PC-3 (cell line): ENCODE results near the gene ACSL4. TPM values are rescaled to one million over a fixed set of nuclear protein-coding genes. Genes with fewer than 3 reads are reported as not detected.

ENCODE experiments used
- ATAC-seq: fragments of 200-7000 bp; cut with Tn5 transposase; 2 replicates; pipeline ENCODE4 v1.9.1; 2020; ENCODE audit warnings: mild to moderate bottlenecking, moderate library complexity
- BruUV-seq: library from RNA; stranded (reverse); fragments of 400-500 nt; replicated peaks from 2 replicates; lab custom pipeline; 2021; lab: Mats Ljungman, UMichigan
- CTCF ChIA-PET: fragments of 300-600 bp; sonication (Branson Sonifier 250); formaldehyde crosslinking; loops from one replicate; lab custom pipeline; 2022; ENCODE audit warnings: antibody characterized with exemption; lab: Charles Lee
- POLR2A ChIA-PET: fragments of 300-600 bp; sonication (Branson Sonifier 250); formaldehyde crosslinking; loops from one replicate; lab custom pipeline; 2022; ENCODE audit warnings: antibody characterized with exemption; ENCODE audit not compliant: unreplicated experiment; lab: Charles Lee
- DNase-seq: peaks from one replicate; pipeline ENCODE4 v3.0.0-alpha.2; 2015
- H2AFZ ChIP-seq: fragments of 300-600 bp; sonication (generic); 2 replicates; pipeline ENCODE4 v1.6.0; 2016; ENCODE audit warnings: antibody characterized with exemption, low read length
- H3F3A ChIP-seq: fragments of 300-600 bp; sonication (generic); one replicate; pipeline ENCODE4 v1.6.0; 2017; ENCODE audit warnings: antibody characterized with exemption, low read length, control low read depth, mild to moderate bottlenecking; ENCODE audit not compliant: unreplicated experiment
- H3K27ac ChIP-seq: fragments of 300-600 bp; sonication (generic); 2 replicates; pipeline ENCODE4 v1.5.1; 2016; ENCODE audit warnings: mild to moderate bottlenecking, low read length
- H3K27me3 ChIP-seq: fragments of 300-600 bp; sonication (generic); 2 replicates; pipeline ENCODE4 v1.6.1; 2016; ENCODE audit warnings: low read length, mixed read lengths
- H3K36me3 ChIP-seq: fragments of 300-600 bp; sonication (generic); 2 replicates; pipeline ENCODE4 v1.6.1; 2016; ENCODE audit warnings: low read depth, mixed run types, low read length, mixed read lengths
- H3K4me1 ChIP-seq: fragments of 300-600 bp; sonication (generic); 2 replicates; pipeline ENCODE4 v1.5.1; 2016; ENCODE audit warnings: low read length; ENCODE audit not compliant: insufficient read depth
- H3K4me2 ChIP-seq: fragments of 300-600 bp; sonication (generic); 2 replicates; pipeline ENCODE4 v1.6.0; 2016; ENCODE audit warnings: low read length
- H3K4me3 ChIP-seq: fragments of 300-600 bp; sonication (generic); 2 replicates; pipeline ENCODE4 v1.5.1; 2016; ENCODE audit warnings: mild to moderate bottlenecking, low read length, mixed read lengths
- H3K79me2 ChIP-seq: fragments of 300-600 bp; sonication (generic); 2 replicates; pipeline ENCODE4 v1.6.1; 2017; ENCODE audit warnings: low read length, mixed read lengths
- H3K9ac ChIP-seq: fragments of 300-600 bp; sonication (generic); 2 replicates; pipeline ENCODE4 v1.6.0; 2016; ENCODE audit warnings: mild to moderate bottlenecking, low read length
- H3K9me2 ChIP-seq: fragments of 300-600 bp; sonication (generic); replicated peaks from 2 replicates; pipeline ENCODE4 v1.6.1; 2016; ENCODE audit warnings: mixed run types, low read length, mixed read lengths
- H3K9me3 ChIP-seq: fragments of 300-600 bp; sonication (generic); 2 replicates; pipeline ENCODE4 v1.6.1; 2016; ENCODE audit warnings: low read length, mixed read lengths
- H4K20me1 ChIP-seq: fragments of 300-600 bp; sonication (generic); 2 replicates; pipeline ENCODE4 v1.6.1; 2016; ENCODE audit warnings: low read length, mixed read lengths
- EZH2 ChIP-seq: fragments of 300-600 bp; sonication (generic); IDR thresholded peaks from one replicate; pipeline ENCODE4 v1.6.1; 2017; ENCODE audit warnings: antibody characterized with exemption, mild to moderate bottlenecking, low read length; ENCODE audit not compliant: unreplicated experiment
- EZH2phosphoT487 ChIP-seq: fragments of 300-600 bp; sonication (generic); IDR thresholded peaks from 2 replicates; pipeline ENCODE4 v1.6.1; 2018; ENCODE audit warnings: mild to moderate bottlenecking, antibody characterized with exemption, low read length, borderline replicate concordance
- intact Hi-C: fragments of 100-400 bp; cut with micrococcal nuclease; formaldehyde crosslinking; loops from 2 replicates; pipeline ENCODE4 v1.9.0; 2023
- total RNA-seq: library from RNA; depleted of rRNA; stranded (reverse); fragments of >200 nt; gene quantifications from 2 replicates; pipeline ENCODE4 v1.2.3, GENCODE V29; 2014
- TF ChIP-seq, protein P1 (sequence below): fragments of 300-600 bp; sonication (generic); conservative IDR thresholded peaks from 2 replicates; pipeline ENCODE4 v1.5.1; 2017; ENCODE audit warnings: antibody characterized with exemption, low read depth, mild to moderate bottlenecking, low read length

The ACSL4 gene
- total RNA-seq, 1 experiment from 2014 or later: 41.7 TPM

DNA sequence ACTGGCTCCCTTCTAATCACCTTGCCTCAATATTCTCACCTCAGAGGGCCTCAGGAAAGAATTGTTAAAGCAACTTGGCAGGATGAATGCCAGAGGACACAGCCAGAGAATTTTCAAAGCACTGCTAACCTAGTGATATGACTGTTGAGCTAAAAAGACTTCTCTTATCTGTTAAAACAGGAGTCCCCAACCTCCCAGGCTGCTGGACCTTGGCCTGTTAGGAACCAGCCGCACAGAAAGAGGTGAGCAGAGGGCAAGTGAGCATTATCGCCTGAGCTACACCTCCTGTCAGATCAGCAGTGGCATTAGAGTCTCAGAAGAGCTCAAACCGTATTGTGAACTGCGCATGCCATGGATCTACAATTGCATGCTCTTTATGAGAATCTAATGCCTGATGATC is 106.4 kb downstream of the ACSL4 start:
- Histone ChIP-seq H3K27me3 (no peaks in the 10 kb centered on the region), H4K20me1 (no peaks in the 10 kb centered on the region), H3K27ac (no peak overlapping the region), H3K4me1 (no peaks in the 10 kb centered on the region), H3F3A (no peaks in the 10 kb centered on the region), H2AFZ (no peak overlapping the region), H3K79me2 (no peaks in the 10 kb centered on the region), H3K36me3 (no peaks in the 10 kb centered on the region), H3K4me2 (no peak overlapping the region), H3K4me3 (no peak overlapping the region), H3K9ac (no peak overlapping the region), H3K9me2 (no peaks in the 10 kb centered on the region), H3K9me3 (no peaks in the 10 kb centered on the region)
- intact Hi-C loops: no loop called here
- no TSS peak for BruUV-seq
- ChIA-PET POLR2A (no interaction called here), CTCF (no interaction called here)
- DNase-seq (no peak), ATAC-seq (no peak)
- TF ChIP-seq, protein P1, sequence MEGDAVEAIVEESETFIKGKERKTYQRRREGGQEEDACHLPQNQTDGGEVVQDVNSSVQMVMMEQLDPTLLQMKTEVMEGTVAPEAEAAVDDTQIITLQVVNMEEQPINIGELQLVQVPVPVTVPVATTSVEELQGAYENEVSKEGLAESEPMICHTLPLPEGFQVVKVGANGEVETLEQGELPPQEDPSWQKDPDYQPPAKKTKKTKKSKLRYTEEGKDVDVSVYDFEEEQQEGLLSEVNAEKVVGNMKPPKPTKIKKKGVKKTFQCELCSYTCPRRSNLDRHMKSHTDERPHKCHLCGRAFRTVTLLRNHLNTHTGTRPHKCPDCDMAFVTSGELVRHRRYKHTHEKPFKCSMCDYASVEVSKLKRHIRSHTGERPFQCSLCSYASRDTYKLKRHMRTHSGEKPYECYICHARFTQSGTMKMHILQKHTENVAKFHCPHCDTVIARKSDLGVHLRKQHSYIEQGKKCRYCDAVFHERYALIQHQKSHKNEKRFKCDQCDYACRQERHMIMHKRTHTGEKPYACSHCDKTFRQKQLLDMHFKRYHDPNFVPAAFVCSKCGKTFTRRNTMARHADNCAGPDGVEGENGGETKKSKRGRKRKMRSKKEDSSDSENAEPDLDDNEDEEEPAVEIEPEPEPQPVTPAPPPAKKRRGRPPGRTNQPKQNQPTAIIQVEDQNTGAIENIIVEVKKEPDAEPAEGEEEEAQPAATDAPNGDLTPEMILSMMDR: no peak
- TF ChIP-seq EZH2: no peak
- no peak for TF ChIP-seq EZH2phosphoT487

DNA sequence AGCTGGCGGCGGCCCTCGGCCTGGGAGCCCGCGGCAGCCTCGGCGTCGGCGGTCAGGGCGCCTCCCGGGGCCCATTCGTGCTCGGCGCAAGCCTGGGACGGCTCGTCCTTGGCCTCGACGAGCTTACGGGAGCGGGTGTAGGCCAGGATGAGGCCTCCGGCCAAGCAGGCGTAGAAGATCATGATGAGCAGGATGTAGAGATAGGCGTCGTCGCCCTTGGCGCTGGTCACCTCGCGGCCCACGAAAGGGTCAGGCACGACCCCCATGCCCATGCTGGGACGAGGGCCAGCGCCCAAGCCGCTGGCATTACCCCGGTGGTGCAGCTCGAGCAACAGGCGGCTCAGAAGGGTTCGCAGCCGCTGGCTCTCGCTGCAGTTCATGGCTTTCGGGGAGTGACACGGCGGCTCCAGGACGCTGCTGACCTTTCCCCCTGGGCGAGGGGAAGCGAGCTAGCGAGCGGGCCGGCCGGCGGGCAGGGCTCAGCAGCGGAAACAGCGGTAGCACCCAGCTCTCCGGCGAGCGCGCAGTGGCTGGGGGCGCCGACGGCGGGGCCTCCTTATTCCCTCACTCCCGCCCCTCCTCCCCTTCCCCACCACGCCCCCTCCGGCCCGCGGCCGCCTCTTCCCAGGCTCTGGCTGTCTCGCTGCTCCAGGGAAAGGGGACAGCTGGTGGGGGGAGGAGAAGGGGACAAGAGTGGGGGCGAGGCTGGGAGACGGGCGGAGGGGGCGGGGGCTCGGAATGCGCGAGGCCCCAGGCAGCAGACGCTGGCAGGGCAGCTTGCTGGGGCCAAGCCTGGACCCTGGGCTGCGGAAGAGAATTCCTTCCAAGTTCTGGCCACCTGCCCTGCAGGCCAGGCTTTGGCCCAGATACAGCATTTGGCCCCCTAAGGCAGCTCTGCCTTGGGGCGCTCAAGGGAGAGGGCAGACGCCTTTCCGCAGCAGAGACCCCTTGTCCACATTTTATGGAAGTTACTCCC is 108.1 kb downstream of the ACSL4 start, which contains the start of gene KCNE5:
Gene KCNE5 (minus strand): TSS at position 532 of the 976 bp plus-strand sequence. CDS start 152 bp downstream, at position 380.
- TF ChIP-seq EZH2: no peak
- TF ChIP-seq, protein P1: no peak
- TF ChIP-seq EZH2phosphoT487: no peak
- Histone ChIP-seq H3K4me2 (no peak within 1 kb of the TSS), H3K9me3 (no peaks in the 10 kb centered on the region), H3K36me3 (no peaks in the 10 kb centered on the region), H3K4me3 (no peak within 1 kb of the TSS), H3K79me2 (no peaks in the 10 kb centered on the region), H3K27ac (no peak within 1 kb of the TSS), H3K4me1 (no peaks in the 10 kb centered on the region), H3F3A (no peaks in the 10 kb centered on the region), H4K20me1 (no peaks in the 10 kb centered on the region), H3K9ac (no peak within 1 kb of the TSS), H2AFZ (no peak within 1 kb of the TSS), H3K27me3 (no peaks in the 10 kb centered on the region), H3K9me2 (no peaks in the 10 kb centered on the region)
- DNase-seq (no peak), ATAC-seq (no peak)
- ChIA-PET POLR2A (no interaction called here), CTCF (no interaction called here)
- intact Hi-C loops: no loop called here
- no TSS peak for BruUV-seq

DNA sequence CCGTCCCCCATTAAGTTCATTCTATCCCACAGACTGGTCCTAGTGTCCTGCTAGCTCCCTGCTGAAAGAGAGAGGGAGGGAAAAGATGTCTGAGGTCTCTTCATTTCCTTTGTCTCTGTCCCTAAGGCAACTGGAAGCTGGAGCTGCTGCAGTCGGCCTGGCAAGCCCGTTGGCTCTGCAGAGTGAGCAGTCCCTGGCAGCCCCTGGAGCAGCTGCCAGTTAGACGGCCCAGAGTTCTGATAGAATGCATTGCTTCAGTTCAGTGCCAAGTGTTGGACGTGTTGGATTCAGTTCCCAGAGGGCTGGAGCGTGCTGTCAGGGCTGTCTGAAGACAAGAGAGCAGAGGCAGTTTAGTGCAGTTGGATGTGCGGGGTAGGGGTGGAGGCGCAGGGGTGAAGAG is 109.1 kb downstream of the ACSL4 start:
- Histone ChIP-seq H3K4me2 (no peak overlapping the region), H3K9ac (no peak overlapping the region), H4K20me1 (no peaks in the 10 kb centered on the region), H3K36me3 (no peaks in the 10 kb centered on the region), H3K4me3 (no peak overlapping the region), H3K27me3 (no peaks in the 10 kb centered on the region), H3K27ac (no peak overlapping the region), H3K9me2 (no peaks in the 10 kb centered on the region), H3K79me2 (no peaks in the 10 kb centered on the region), H3K4me1 (no peaks in the 10 kb centered on the region), H3F3A (no peaks in the 10 kb centered on the region), H3K9me3 (no peaks in the 10 kb centered on the region), H2AFZ (no peak overlapping the region)
- ATAC-seq (no peak), DNase-seq (no peak)
- ChIA-PET CTCF (no interaction called here), POLR2A (no interaction called here)
- BruUV-seq: no TSS peak
- TF ChIP-seq EZH2phosphoT487 (no peak), EZH2 (no peak)
- TF ChIP-seq, protein P1: no peak
- intact Hi-C loops: no loop called here
